ENCODE measurements around the gene ZNF628. TPM values are rescaled to one million over a fixed set of nuclear protein-coding genes. Genes with fewer than 3 reads are reported as not detected.

The ZNF628 gene
- total RNA-seq, 1 experiment from 2014 or later: 21.7 TPM

DNA sequence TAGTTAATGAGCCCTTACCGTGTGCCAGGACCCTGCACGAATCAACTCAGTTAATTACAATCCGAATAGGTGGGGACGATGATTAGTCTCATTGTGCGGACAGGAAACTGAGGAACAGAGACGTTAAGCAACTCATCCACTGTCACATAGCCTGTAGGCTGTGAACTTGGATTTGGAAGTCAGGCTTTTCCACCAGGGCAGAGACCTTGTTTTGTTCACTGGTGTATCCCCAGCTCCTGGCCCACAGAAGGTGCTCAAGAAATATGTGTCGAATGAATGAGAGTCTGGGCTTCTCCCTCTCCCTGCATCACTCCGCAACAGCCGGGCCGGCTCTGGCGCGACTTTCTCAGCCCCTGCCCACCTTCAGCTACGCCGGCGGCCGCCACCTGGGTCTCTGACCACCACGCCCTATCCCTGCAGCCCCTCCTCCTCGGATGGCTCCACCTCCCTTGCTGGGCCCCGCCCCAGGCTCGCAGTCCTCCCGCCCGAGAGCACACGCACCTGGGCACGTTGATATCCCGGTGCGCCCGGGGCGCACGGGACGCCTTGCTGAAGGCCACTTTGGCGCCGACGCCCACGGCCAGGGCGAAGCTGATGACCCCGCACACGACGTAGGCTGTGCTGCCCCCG lies 34.6 kb upstream of the ZNF628 start:
- TF ChIP-seq, protein P1, sequence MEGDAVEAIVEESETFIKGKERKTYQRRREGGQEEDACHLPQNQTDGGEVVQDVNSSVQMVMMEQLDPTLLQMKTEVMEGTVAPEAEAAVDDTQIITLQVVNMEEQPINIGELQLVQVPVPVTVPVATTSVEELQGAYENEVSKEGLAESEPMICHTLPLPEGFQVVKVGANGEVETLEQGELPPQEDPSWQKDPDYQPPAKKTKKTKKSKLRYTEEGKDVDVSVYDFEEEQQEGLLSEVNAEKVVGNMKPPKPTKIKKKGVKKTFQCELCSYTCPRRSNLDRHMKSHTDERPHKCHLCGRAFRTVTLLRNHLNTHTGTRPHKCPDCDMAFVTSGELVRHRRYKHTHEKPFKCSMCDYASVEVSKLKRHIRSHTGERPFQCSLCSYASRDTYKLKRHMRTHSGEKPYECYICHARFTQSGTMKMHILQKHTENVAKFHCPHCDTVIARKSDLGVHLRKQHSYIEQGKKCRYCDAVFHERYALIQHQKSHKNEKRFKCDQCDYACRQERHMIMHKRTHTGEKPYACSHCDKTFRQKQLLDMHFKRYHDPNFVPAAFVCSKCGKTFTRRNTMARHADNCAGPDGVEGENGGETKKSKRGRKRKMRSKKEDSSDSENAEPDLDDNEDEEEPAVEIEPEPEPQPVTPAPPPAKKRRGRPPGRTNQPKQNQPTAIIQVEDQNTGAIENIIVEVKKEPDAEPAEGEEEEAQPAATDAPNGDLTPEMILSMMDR (IDR thresholded peaks at IDR 0.05): no peak
- TF ChIP-seq POLR2AphosphoS5 (IDR thresholded peaks at IDR 0.05; ENCODE audit: low read depth, low read length) (no peak), SIN3A (IDR thresholded peaks at IDR 0.05; ENCODE audit: borderline replicate concordance, insufficient read depth, low read depth, low read length) (no peak), TCF7L2 (IDR thresholded peaks at IDR 0.05; ENCODE audit: low read depth, low read length) (no peak)
- TF ChIP-seq, protein P2, sequence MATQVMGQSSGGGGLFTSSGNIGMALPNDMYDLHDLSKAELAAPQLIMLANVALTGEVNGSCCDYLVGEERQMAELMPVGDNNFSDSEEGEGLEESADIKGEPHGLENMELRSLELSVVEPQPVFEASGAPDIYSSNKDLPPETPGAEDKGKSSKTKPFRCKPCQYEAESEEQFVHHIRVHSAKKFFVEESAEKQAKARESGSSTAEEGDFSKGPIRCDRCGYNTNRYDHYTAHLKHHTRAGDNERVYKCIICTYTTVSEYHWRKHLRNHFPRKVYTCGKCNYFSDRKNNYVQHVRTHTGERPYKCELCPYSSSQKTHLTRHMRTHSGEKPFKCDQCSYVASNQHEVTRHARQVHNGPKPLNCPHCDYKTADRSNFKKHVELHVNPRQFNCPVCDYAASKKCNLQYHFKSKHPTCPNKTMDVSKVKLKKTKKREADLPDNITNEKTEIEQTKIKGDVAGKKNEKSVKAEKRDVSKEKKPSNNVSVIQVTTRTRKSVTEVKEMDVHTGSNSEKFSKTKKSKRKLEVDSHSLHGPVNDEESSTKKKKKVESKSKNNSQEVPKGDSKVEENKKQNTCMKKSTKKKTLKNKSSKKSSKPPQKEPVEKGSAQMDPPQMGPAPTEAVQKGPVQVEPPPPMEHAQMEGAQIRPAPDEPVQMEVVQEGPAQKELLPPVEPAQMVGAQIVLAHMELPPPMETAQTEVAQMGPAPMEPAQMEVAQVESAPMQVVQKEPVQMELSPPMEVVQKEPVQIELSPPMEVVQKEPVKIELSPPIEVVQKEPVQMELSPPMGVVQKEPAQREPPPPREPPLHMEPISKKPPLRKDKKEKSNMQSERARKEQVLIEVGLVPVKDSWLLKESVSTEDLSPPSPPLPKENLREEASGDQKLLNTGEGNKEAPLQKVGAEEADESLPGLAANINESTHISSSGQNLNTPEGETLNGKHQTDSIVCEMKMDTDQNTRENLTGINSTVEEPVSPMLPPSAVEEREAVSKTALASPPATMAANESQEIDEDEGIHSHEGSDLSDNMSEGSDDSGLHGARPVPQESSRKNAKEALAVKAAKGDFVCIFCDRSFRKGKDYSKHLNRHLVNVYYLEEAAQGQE (IDR thresholded peaks at IDR 0.05; ENCODE audit: insufficient read depth in 1 of 2, low read depth in 2 of 2, low read length in 1 of 2): no peak
- H3K27me3 ChIP-seq (ENCODE audit: control insufficient read depth, insufficient read depth, low read length): peaks cover 21% of the 10 kb centered on the region
- intact Hi-C loops (cut with micrococcal nuclease; ENCODE audit: unreplicated experiment) (no loop called here), in situ Hi-C loops (cut with HindIII; ENCODE audit: low pct_unique_long_range_greater_than_20kb, low sequenced_read_pairs) (no loop called here)
- no TSS peak for BruUV-seq (replicated peaks)
- no peak overlapping the region for H3K27ac ChIP-seq (ENCODE audit: low read length)
- H3K9me3 ChIP-seq (ENCODE audit: control insufficient read depth, insufficient read depth, low read depth, low read length): no peaks in the 10 kb centered on the region
- POLR2A ChIA-PET: no interaction called here
- H3K4me3 ChIP-seq (ENCODE audit: low read depth in 2 of 2, low read length in 2 of 2): peak overlapping the region in 1 of 2 experiments; percentile 29; a peak in 2 of 4 replicates
- no peaks in the 10 kb centered on the region for H3K36me3 ChIP-seq (ENCODE audit: control insufficient read depth, insufficient read depth, low read length)
- peak; percentile 37 for ATAC-seq
- peaks cover 5% of the 10 kb centered on the region; the same call in 1 of the 2 replicates for H3K4me1 ChIP-seq (ENCODE audit: control insufficient read depth, insufficient read depth, low read length)
- CTCF ChIA-PET: no interaction called here
- no peak for DNase-seq (ENCODE audit: low read depth, low spot score)

DNA sequence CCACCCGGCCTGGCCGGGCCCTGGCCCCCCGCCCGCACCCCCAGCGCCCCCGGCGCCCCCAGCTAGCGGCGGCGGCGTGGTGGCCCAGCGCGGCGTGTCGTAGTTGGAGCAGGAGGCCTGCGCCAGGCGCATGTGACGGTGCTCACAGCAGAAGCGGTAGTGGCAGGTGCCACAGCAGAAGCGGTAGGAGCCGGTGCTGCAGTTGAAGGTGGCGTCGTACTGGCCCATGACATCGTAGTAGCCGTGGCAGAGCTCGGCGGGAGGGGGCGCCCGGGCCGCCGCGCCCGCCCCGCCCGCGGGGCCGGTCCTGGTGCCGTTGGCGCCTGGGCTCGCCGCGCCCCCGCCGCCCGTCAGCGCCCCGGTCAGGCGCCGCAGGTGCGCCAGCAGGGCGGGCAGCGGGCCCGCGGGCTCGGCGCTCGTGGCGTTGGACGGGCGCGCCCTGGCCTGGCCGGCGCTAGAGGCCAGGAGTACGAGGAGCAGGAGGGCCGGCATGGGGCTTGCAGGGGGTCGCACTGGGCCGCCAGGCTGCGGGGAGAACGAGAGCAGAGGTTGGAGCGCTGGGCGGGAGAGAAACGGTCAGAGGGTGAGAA lies 34.0 kb upstream of the ZNF628 start:
- H3K27me3 ChIP-seq (ENCODE audit: control insufficient read depth, insufficient read depth, low read length): peaks cover 21% of the 10 kb centered on the region

More for the DNA sequence above, 34.0 kb upstream of the ZNF628 start:
- intact Hi-C loops (cut with micrococcal nuclease; ENCODE audit: unreplicated experiment): no loop called here
- BruUV-seq (replicated peaks): no TSS peak
- Histone ChIP-seq H3K27ac (ENCODE audit: low read length) (no peak overlapping the region), H3K9me3 (ENCODE audit: control insufficient read depth, insufficient read depth, low read depth, low read length) (no peaks in the 10 kb centered on the region), H3K4me1 (ENCODE audit: control insufficient read depth, insufficient read depth, low read length) (peaks cover 8% of the 10 kb centered on the region), H3K36me3 (ENCODE audit: control insufficient read depth, insufficient read depth, low read length) (no peaks in the 10 kb centered on the region), H3K4me3 (ENCODE audit: low read depth in 2 of 2, low read length in 2 of 2) (no peak overlapping the region; a peak in 1 of 4 replicates)
- ATAC-seq (peak; percentile 59), DNase-seq (ENCODE audit: low read depth, low spot score) (no peak)
- ChIA-PET CTCF (no interaction called here), POLR2A (interaction anchor here (0.5 kb wide), 1 partner anchor 23 kb away, joined by 6 read pairs; no protein-coding TSS in a partner anchor)
- in situ Hi-C loops (cut with HindIII; ENCODE audit: low pct_unique_long_range_greater_than_20kb, low sequenced_read_pairs): no loop called here
- TF ChIP-seq, protein P2 (IDR thresholded peaks at IDR 0.05; ENCODE audit: insufficient read depth in 1 of 2, low read depth in 2 of 2, low read length in 1 of 2): no peak
- TF ChIP-seq SIN3A (IDR thresholded peaks at IDR 0.05; ENCODE audit: borderline replicate concordance, insufficient read depth, low read depth, low read length): no peak
